Measurements from ENCODE around the gene SIKE1. TPM values are rescaled to one million over a fixed set of nuclear protein-coding genes. Genes with fewer than 3 reads are reported as not detected.

Gene SIKE1
- total RNA-seq, 1 donor from 2014 or later: 94.1 TPM

- Histone ChIP-seq H3K79me2 (ENCODE audit: low read depth) (peaks cover 42% of the 10 kb centered on the region), H2AFZ (replicated peaks) (peak overlapping the region; percentile 93), H3K9ac (no peak overlapping the region), H3K36me3 (no peaks in the 10 kb centered on the region), H3K4me1 (peaks cover 20% of the 10 kb centered on the region), H3K27ac (peak overlapping the region; percentile 39), H4K20me1 (ENCODE audit: low read depth) (peaks cover 36% of the 10 kb centered on the region), H3K4me3 (peak overlapping the region; percentile 95), H3K4me2 (peak overlapping the region; percentile 84), H3K9me3 (ENCODE audit: low read depth) (no peaks in the 10 kb centered on the region), H3K27me3 (no peaks in the 10 kb centered on the region), H3F3A (ENCODE audit: low read depth) (peaks cover 12% of the 10 kb centered on the region)
- peaks cover 26% of the 10 kb centered on the region for H3K4me1 Mint-ChIP-seq
- peaks cover 9% of the 10 kb centered on the region for H3K36me3 Mint-ChIP-seq
- no peaks in the 10 kb centered on the region for H3K9me3 Mint-ChIP-seq
- peak overlapping the region; percentile 97 for H3K4me3 Mint-ChIP-seq
- DNase-seq (ENCODE audit: low spot score): no peak
- no peak for TF ChIP-seq EZH2phosphoT487 (IDR thresholded peaks at IDR 0.05)
- no peak for TF ChIP-seq CTCF (IDR thresholded peaks at IDR 0.05)
- TF ChIP-seq EZH2 (IDR thresholded peaks at IDR 0.05): no peak
- peaks cover 14% of the 10 kb centered on the region for H3K27me3 Mint-ChIP-seq (ENCODE audit: insufficient read depth, low read depth)
- H3K27ac Mint-ChIP-seq: peak overlapping the region; percentile 100
These were observed 22.1 kb downstream of the SIKE1 start for GRCh38 chr1:114758256-114758832.

GRCh38 chr1:114757455-114758255, 22.8 kb downstream of the SIKE1 start, which contains the start of gene CSDE1:
Gene CSDE1, minus strand, starts transcription at chr1:114757984. Its CDS starts 18,094 bp downstream, at chr1:114739890.
- H3K27ac Mint-ChIP-seq: peak within 1 kb of the TSS; percentile 100
- peaks cover 26% of the 10 kb centered on the region for H3K4me1 Mint-ChIP-seq
- no peaks in the 10 kb centered on the region for H3K27me3 ChIP-seq
- H3K4me2 ChIP-seq: peak within 1 kb of the TSS; percentile 84
- H4K20me1 ChIP-seq (ENCODE audit: low read depth): peaks cover 43% of the 10 kb centered on the region
- H3K4me3 ChIP-seq: peak within 1 kb of the TSS; percentile 95
- peak; percentile 100 for DNase-seq (ENCODE audit: low spot score)
- peaks cover 9% of the 10 kb centered on the region for H3K36me3 Mint-ChIP-seq
- peaks cover 12% of the 10 kb centered on the region for H3F3A ChIP-seq (ENCODE audit: low read depth)
- no peaks in the 10 kb centered on the region for H3K9me3 Mint-ChIP-seq
- H3K27me3 Mint-ChIP-seq (ENCODE audit: insufficient read depth, low read depth): peaks cover 14% of the 10 kb centered on the region
- no peaks in the 10 kb centered on the region for H3K9me3 ChIP-seq (ENCODE audit: low read depth)
- H3K4me1 ChIP-seq: peaks cover 25% of the 10 kb centered on the region
- TF ChIP-seq CTCF (IDR thresholded peaks at IDR 0.05) (peak; percentile 64), EZH2phosphoT487 (IDR thresholded peaks at IDR 0.05) (no peak), EZH2 (IDR thresholded peaks at IDR 0.05) (no peak)
- no peaks in the 10 kb centered on the region for H3K36me3 ChIP-seq
- peak within 1 kb of the TSS; percentile 99 for H3K27ac ChIP-seq
- H3K9ac ChIP-seq: peak within 1 kb of the TSS; percentile 100
- H3K79me2 ChIP-seq (ENCODE audit: low read depth): peaks cover 49% of the 10 kb centered on the region
- H2AFZ ChIP-seq (replicated peaks): peak within 1 kb of the TSS; percentile 97
- H3K4me3 Mint-ChIP-seq: peak within 1 kb of the TSS; percentile 97

- peak; percentile 81 for DNase-seq (ENCODE audit: low spot score)
- H3K27me3 ChIP-seq: no peaks in the 10 kb centered on the region
- peaks cover 12% of the 10 kb centered on the region for H3F3A ChIP-seq (ENCODE audit: low read depth)
- TF ChIP-seq EZH2 (IDR thresholded peaks at IDR 0.05): no peak
- TF ChIP-seq CTCF (IDR thresholded peaks at IDR 0.05): no peak
- peaks cover 9% of the 10 kb centered on the region for H3K36me3 Mint-ChIP-seq
- H3K4me1 ChIP-seq: peaks cover 31% of the 10 kb centered on the region
- peak overlapping the region; percentile 99 for H3K27ac ChIP-seq
- peak overlapping the region; percentile 97 for H3K4me3 Mint-ChIP-seq
- H3K4me2 ChIP-seq: peak overlapping the region; percentile 84
- H2AFZ ChIP-seq (replicated peaks): no peak overlapping the region
- H3K4me1 Mint-ChIP-seq: peaks cover 31% of the 10 kb centered on the region
- peak overlapping the region; percentile 95 for H3K4me3 ChIP-seq
- H3K36me3 ChIP-seq: no peaks in the 10 kb centered on the region
- peaks cover 56% of the 10 kb centered on the region for H3K79me2 ChIP-seq (ENCODE audit: low read depth)
- H3K27me3 Mint-ChIP-seq (ENCODE audit: insufficient read depth, low read depth): peaks cover 14% of the 10 kb centered on the region
- H3K9me3 ChIP-seq (ENCODE audit: low read depth): no peaks in the 10 kb centered on the region
- peaks cover 50% of the 10 kb centered on the region for H4K20me1 ChIP-seq (ENCODE audit: low read depth)
- peak overlapping the region; percentile 100 for H3K27ac Mint-ChIP-seq
- no peaks in the 10 kb centered on the region for H3K9me3 Mint-ChIP-seq
- H3K9ac ChIP-seq: peak overlapping the region; percentile 100
These were observed 23.5 kb downstream of the SIKE1 start for GRCh38 chr1:114756949-114757454.

Data from neural progenitor cell (in vitro differentiated cells).